IMR-90 (cell line): ENCODE data around the gene SH3BGRL3. TPM values are rescaled to one million over a fixed set of nuclear protein-coding genes. Genes with fewer than 3 reads are reported as not detected.

Source experiments
- ATAC-seq: fragments of 200-7000 bp; cut with Tn5 transposase; 2 replicates; pipeline ENCODE4 v1.9.1; 2020; ENCODE audit warnings: low read depth, mild to moderate bottlenecking, moderate library complexity
- BruUV-seq: library from RNA; stranded (reverse); fragments of 400-500 nt; replicated peaks from 2 replicates; lab custom pipeline; 2021; lab: Mats Ljungman, UMichigan
- CTCF ChIA-PET: fragments of 300-600 bp; formaldehyde crosslinking; extraction: SDS; loops from one replicate; lab custom pipeline; 2021; ENCODE audit warnings: antibody characterized with exemption; lab: Yijun Ruan, JAX
- POLR2A ChIA-PET: fragments of 300-600 bp; sonication (Branson Sonifier 250); formaldehyde crosslinking; loops from one replicate; lab custom pipeline; 2022; ENCODE audit warnings: antibody characterized with exemption; ENCODE audit not compliant: unreplicated experiment; lab: Charles Lee
- DNase-seq: peaks from one replicate; pipeline ENCODE4 v3.0.0; 2013
- H2AFZ ChIP-seq: replicated peaks from 2 replicates; pipeline ENCODE3; 2013; ENCODE audit warnings: low read length, mild to moderate bottlenecking; ENCODE audit not compliant: poor library complexity
- H2AK5ac ChIP-seq: 2 replicates; pipeline ENCODE4 v1.6.1; 2013; ENCODE audit warnings: low read depth, low read length, inconsistent platforms
- H2AK9ac ChIP-seq: replicated peaks from 2 replicates; pipeline ENCODE3; 2013; ENCODE audit warnings: mild to moderate bottlenecking, low read depth, low read length, moderate library complexity; ENCODE audit not compliant: poor library complexity
- H2BK120ac ChIP-seq: 2 replicates; pipeline ENCODE4 v1.6.1; 2013; ENCODE audit warnings: low read depth, low read length, inconsistent platforms
- H2BK15ac ChIP-seq: 3 replicates; pipeline ENCODE4 v1.6.1; 2013; ENCODE audit warnings: low read depth, low read length, inconsistent platforms
- H2BK20ac ChIP-seq: 2 replicates; pipeline ENCODE4 v1.6.1; 2013; ENCODE audit warnings: low read depth, mild to moderate bottlenecking, inconsistent platforms, low read length, moderate library complexity
- H2BK5ac ChIP-seq: 2 replicates; pipeline ENCODE4 v1.6.1; 2013; ENCODE audit warnings: mild to moderate bottlenecking, low read depth, low read length, inconsistent platforms; ENCODE audit not compliant: poor library complexity, severe bottlenecking
- H3K14ac ChIP-seq: replicated peaks from 2 replicates; pipeline ENCODE4 v1.6.1; 2013; ENCODE audit warnings: low read depth, low read length, inconsistent platforms
- H3K18ac ChIP-seq: 2 replicates; pipeline ENCODE4 v1.6.1; 2013; ENCODE audit warnings: low read depth, low read length, control low read depth
- H3K23ac ChIP-seq: 2 replicates; pipeline ENCODE4 v1.6.1; 2013; ENCODE audit warnings: low read depth, low read length, inconsistent platforms
- H3K27ac ChIP-seq: 2 replicates; pipeline ENCODE4 v1.5.1; 2013; ENCODE audit warnings: mild to moderate bottlenecking, control low read depth, low read length; ENCODE audit not compliant: insufficient read depth
- H3K27me3 ChIP-seq: 2 replicates; pipeline ENCODE4 v1.6.1; 2013; ENCODE audit warnings: low read length; ENCODE audit not compliant: control insufficient read depth, insufficient read depth
- H3K36me3 ChIP-seq: 2 replicates; pipeline ENCODE4 v1.6.1; 2013; ENCODE audit warnings: low read length, mixed read lengths; ENCODE audit not compliant: control insufficient read depth, insufficient read depth
- H3K4ac ChIP-seq: 2 replicates; pipeline ENCODE4 v1.6.1; 2013; ENCODE audit warnings: low read depth, low read length, inconsistent platforms
- H3K4me1 ChIP-seq: 2 replicates; pipeline ENCODE4 v1.6.1; 2013; ENCODE audit warnings: low read length, mixed read lengths; ENCODE audit not compliant: control insufficient read depth, insufficient read depth
- H3K4me2 ChIP-seq: 2 replicates; pipeline ENCODE4 v1.6.1; 2013; ENCODE audit warnings: low read depth, mild to moderate bottlenecking, control low read depth, low read length, moderate library complexity
- H3K4me3 ChIP-seq: 2 replicates; pipeline ENCODE4 v1.5.1; 2013; ENCODE audit warnings: low read depth, mild to moderate bottlenecking, control low read depth, low read length, moderate library complexity; ENCODE audit not compliant: insufficient read depth
- H3K56ac ChIP-seq: 2 replicates; pipeline ENCODE4 v1.6.1; 2013; ENCODE audit warnings: low read length, inconsistent platforms; ENCODE audit not compliant: insufficient read depth; ENCODE audit errors: extremely low read depth
- H3K79me1 ChIP-seq, 2 experiments: 2 replicates each; pipeline ENCODE4 v1.6.1; 2013; ENCODE audit warnings: low read length in 2 of 2, inconsistent platforms in 1 of 2, low read depth in 1 of 2
- H3K9ac ChIP-seq: 2 replicates; pipeline ENCODE4 v1.6.1; 2013; ENCODE audit warnings: low read depth, low read length, control low read depth
- H3K9me1 ChIP-seq: 2 replicates; pipeline ENCODE4 v1.6.1; 2013; ENCODE audit warnings: low read length, inconsistent platforms; ENCODE audit not compliant: insufficient read depth
- H3K9me3 ChIP-seq: 2 replicates; pipeline ENCODE4 v1.6.1; 2013; ENCODE audit warnings: low read length; ENCODE audit not compliant: control insufficient read depth, insufficient read depth
- H4K20me1 ChIP-seq: 2 replicates; pipeline ENCODE4 v1.6.1; 2013; ENCODE audit warnings: low read length, inconsistent platforms; ENCODE audit not compliant: insufficient read depth
- H4K5ac ChIP-seq: 2 replicates; pipeline ENCODE4 v1.6.1; 2013; ENCODE audit warnings: mild to moderate bottlenecking, low read depth, low read length, control low read depth
- H4K8ac ChIP-seq, 2 experiments: 2 replicates each; pipeline ENCODE4 v1.6.1; 2013; ENCODE audit warnings: low read depth in 2 of 2, low read length in 2 of 2, control low read depth in 1 of 2, inconsistent platforms in 1 of 2
- H4K91ac ChIP-seq: 2 replicates; pipeline ENCODE4 v1.6.1; 2013; ENCODE audit warnings: low read depth, low read length, inconsistent platforms; ENCODE audit not compliant: insufficient read depth
- BHLHE40 ChIP-seq: fragments of 150-350 bp; IDR thresholded peaks from 2 replicates; pipeline ENCODE4 v1.6.1; 2016; ENCODE audit warnings: mild to moderate bottlenecking, low read depth, low read length
- CHD1 ChIP-seq: IDR thresholded peaks from 2 replicates; pipeline ENCODE4 v1.6.1; 2012; ENCODE audit warnings: low read depth, low read length, improper control_type of control experiment
- CTCF ChIP-seq: conservative IDR thresholded peaks from 2 replicates; pipeline ENCODE4 v1.5.1; 2012; ENCODE audit warnings: mild to moderate bottlenecking, low read depth, low read length, improper control_type of control experiment
- FOS ChIP-seq: fragments of 150-350 bp; IDR thresholded peaks from 2 replicates; pipeline ENCODE4 v1.6.1; 2016; ENCODE audit warnings: low read depth, low read length
- MAFK ChIP-seq: IDR thresholded peaks from 2 replicates; pipeline ENCODE4 v1.6.1; 2012; ENCODE audit warnings: low read depth, low read length, improper control_type of control experiment
- POLR2A ChIP-seq: IDR thresholded peaks from 2 replicates; pipeline ENCODE4 v1.6.1; 2012; ENCODE audit warnings: mild to moderate bottlenecking, low read depth, low read length
- RAD21 ChIP-seq: IDR thresholded peaks from 2 replicates; pipeline ENCODE4 v1.6.1; 2012; ENCODE audit warnings: low read length, improper control_type of control experiment
- RFX5 ChIP-seq: IDR thresholded peaks from 2 replicates; pipeline ENCODE4 v1.8.0; 2012; ENCODE audit warnings: low read depth, mild to moderate bottlenecking, low read length, moderate library complexity
- SMC3 ChIP-seq: fragments of 150-350 bp; IDR thresholded peaks from 2 replicates; pipeline ENCODE4 v1.6.1; 2016; ENCODE audit warnings: low read depth, mild to moderate bottlenecking, antibody characterized with exemption, low read length, moderate library complexity
- USF2 ChIP-seq: fragments of 150-350 bp; IDR thresholded peaks from 2 replicates; pipeline ENCODE4 v1.6.1; 2017; ENCODE audit warnings: mild to moderate bottlenecking, antibody characterized with exemption, low read length, low read depth
- WGBS, 2 experiments: methylation state at CpG; one replicate each; pipeline versions ENCODE4 v1.1.5 to v1.1.7; 2013; ENCODE audit warnings: missing lambda C conversion rate in 2 of 2; ENCODE audit not compliant: insufficient read length in 1 of 2; ENCODE audit errors: extremely low coverage in 2 of 2; 5-methylcytosine and 5-hydroxymethylcytosine counted together
- dilution Hi-C: fragments of 300-500 bp; cut with HindIII; formaldehyde crosslinking; loops from one replicate; pipeline ENCODE4 v1.14.3; 2018; ENCODE audit warnings: low sequenced_read_pairs; ENCODE audit not compliant: unreplicated experiment
- in situ Hi-C: fragments of 300-500 bp; cut with MboI; formaldehyde crosslinking; loops from 3 replicates; pipeline ENCODE4 v1.14.3; 2019; ENCODE audit warnings: low sequenced_read_pairs, inconsistent platforms, mixed read lengths
- intact Hi-C: fragments of 100-400 bp; cut with micrococcal nuclease; formaldehyde crosslinking; loops from 2 replicates; pipeline ENCODE4 v1.10.0; 2022
- polyA plus RNA-seq, 3 experiments: library from polyadenylated mRNA; depleted of rRNA; stranded (reverse); fragments of >200 nt; gene quantifications; 2 replicates each; pipeline ENCODE4 v1.2.3, GENCODE V29; 2012; ENCODE audit warnings: low replicate concordance in 1 of 3
- total RNA-seq: library from RNA; depleted of rRNA; stranded (reverse); fragments of >200 nt; gene quantifications from 2 replicates; pipeline ENCODE4 v1.2.3, GENCODE V29; 2012

SH3BGRL3 gene
- total and polyA plus RNA-seq, 2 of the 4 experiments (the other 2 are of a cell fraction), result 35.0 to 483 TPM

- 85% methylated on average over 14 of the region's 22 CpGs; no CpG with 5 or more reads in 1 of the 2 experiments for WGBS, 2 experiments
- intact Hi-C loops, result no loop called here
These were observed 15.6 kb downstream of the SH3BGRL3 start for GRCh38 chr1:26295194-26296138.

More at GRCh38 chr1:26295194-26296138, 15.6 kb downstream of the SH3BGRL3 start:
- DNase-seq (no peak), ATAC-seq (no peak)
- H3K9me1 ChIP-seq, result peaks cover 13% of the 10 kb centered on the region
- in situ Hi-C loops, result no loop called here
- H4K5ac ChIP-seq, result no peak overlapping the region
- H3K4ac ChIP-seq, result no peak overlapping the region
- no peak overlapping the region for H3K56ac ChIP-seq
- no peak overlapping the region for H4K8ac ChIP-seq
- ChIA-PET CTCF (no interaction called here), POLR2A (no interaction called here)
- no peaks in the 10 kb centered on the region; the same call in 1 of the 2 replicates for H3K36me3 ChIP-seq
- peak overlapping the region; percentile 5 for H2AFZ ChIP-seq
- H3K27ac ChIP-seq, result no peak overlapping the region
- H3K27me3 ChIP-seq, result no peaks in the 10 kb centered on the region
- H2BK15ac ChIP-seq, result no peak overlapping the region
- H3K9ac ChIP-seq, result no peak overlapping the region
- H3K9me3 ChIP-seq, result no peaks in the 10 kb centered on the region
- H3K4me3 ChIP-seq, result no peak overlapping the region
- TF ChIP-seq POLR2A, result no peak
- no peak for TF ChIP-seq FOS
- TF ChIP-seq RAD21, result no peak
- no peak for TF ChIP-seq USF2
- TF ChIP-seq BHLHE40, result no peak
- no peak for TF ChIP-seq RFX5
- no peak for TF ChIP-seq SMC3
- TF ChIP-seq CTCF, result no peak
- TF ChIP-seq MAFK, result no peak
- TF ChIP-seq CHD1, result no peak
- H2BK20ac ChIP-seq, result no peak overlapping the region
- H3K4me2 ChIP-seq, result no peak overlapping the region
- H2BK5ac ChIP-seq, result no peak overlapping the region
- dilution Hi-C loops, result no loop called here
- H2AK9ac ChIP-seq, result no peak overlapping the region
- no peak overlapping the region for H3K14ac ChIP-seq
- H2AK5ac ChIP-seq, result no peak overlapping the region
- no peak overlapping the region for H2BK120ac ChIP-seq
- BruUV-seq, result no TSS peak
- H3K23ac ChIP-seq, result no peak overlapping the region
- no peaks in the 10 kb centered on the region for H4K20me1 ChIP-seq
- peaks cover 6% of the 10 kb centered on the region for H3K4me1 ChIP-seq
- H3K18ac ChIP-seq, result no peak overlapping the region
- H4K91ac ChIP-seq, result no peak overlapping the region
- H3K79me1 ChIP-seq, result peaks cover 0 to 13% of the 10 kb centered on the region in 2 experiments; a peak in 2 of 4 replicates
